Activated T-cell treated with anti-CD3 and anti-CD28 coated beads, Interleukin-2, amount 50 U/mL, for 72 hours (primary cell): ENCODE measurements around the gene TGFB1. TPM values are rescaled to one million over a fixed set of nuclear protein-coding genes. Genes with fewer than 3 reads are reported as not detected.
"Not testable (repeated sequence)": the region's sequence is repeated elsewhere in the genome, so short reads cannot be mapped to it uniquely, and the experiment has no call there.

ENCODE experiments used
- ATAC-seq, 2 donors: fragments of 150-1000 bp; cut with Tn5 transposase; replicated peaks in 1 of 2; 2 replicates each; pipeline ENCODE4 v1.10.0; 2021; ENCODE audit warnings: moderate library complexity in 2 of 2, mild to moderate bottlenecking in 1 of 2
- DNase-seq, 2 donors: peaks; one replicate each; pipeline ENCODE4 v3.0.0; 2021 to 2022; ENCODE audit warnings: mixed read lengths in 1 of 2
- H3K27ac Mint-ChIP-seq: one replicate; pipeline ENCODE4 v1.8.0; 2022; ENCODE audit warnings: mild to moderate bottlenecking, moderate library complexity, mixed read lengths
- H3K27me3 Mint-ChIP-seq: one replicate; pipeline ENCODE4 v1.8.0; 2022; ENCODE audit warnings: low read depth, mixed read lengths
- H3K36me3 Mint-ChIP-seq, 2 donors: one replicate each; pipeline ENCODE4 v1.8.0; 2022; ENCODE audit warnings: mixed read lengths in 2 of 2, mild to moderate bottlenecking in 1 of 2; ENCODE audit not compliant: insufficient read depth in 2 of 2
- H3K4me1 Mint-ChIP-seq: one replicate; pipeline ENCODE4 v1.8.0; 2022; ENCODE audit warnings: low read depth, mixed read lengths
- H3K4me3 Mint-ChIP-seq, 2 donors: one replicate each; pipeline ENCODE4 v1.8.0; 2022; ENCODE audit warnings: mild to moderate bottlenecking in 2 of 2, mixed read lengths in 2 of 2, moderate library complexity in 2 of 2
- H3K9me3 Mint-ChIP-seq, 2 donors: one replicate each; pipeline ENCODE4 v1.8.0; 2022; ENCODE audit warnings: mixed read lengths in 2 of 2
- total RNA-seq, 2 donors: library from RNA; stranded (reverse); gene quantifications; one replicate each; pipeline ENCODE4 v1.2.3, GENCODE V29; 2022

The TGFB1 gene
- total RNA-seq, 2 donors from 2014 or later, result 93.5 to 94.2 TPM

DNA sequence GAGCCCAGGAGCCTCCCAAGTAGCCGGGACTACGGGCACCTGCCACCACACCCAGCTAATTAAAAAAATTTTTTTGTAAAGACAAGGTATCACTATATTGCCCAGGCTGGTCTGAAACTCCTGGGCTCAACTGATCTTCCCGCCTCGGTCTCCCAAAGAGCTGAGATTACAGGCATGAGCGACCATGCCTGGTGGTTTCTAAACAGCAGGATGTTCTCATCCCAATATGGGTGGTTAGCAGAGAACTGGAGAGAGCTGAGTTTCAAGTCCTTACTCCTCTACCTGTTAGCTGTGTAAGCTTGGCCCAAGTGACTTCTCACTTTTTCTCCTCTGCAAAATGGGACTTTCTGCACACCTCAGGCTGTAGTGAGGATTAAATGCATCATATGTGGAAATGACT, 30.6 kb upstream of the TGFB1 start:
- H3K4me1 Mint-ChIP-seq, result no peaks in the 10 kb centered on the region
- DNase-seq, result no peak
- no peaks in the 10 kb centered on the region for H3K27me3 Mint-ChIP-seq
- H3K36me3 Mint-ChIP-seq, result peaks cover 0 to 2% of the 10 kb centered on the region in 2 donors
- H3K9me3 Mint-ChIP-seq, result no peaks in the 10 kb centered on the region
- ATAC-seq, result no peak
- H3K27ac Mint-ChIP-seq, result no peak overlapping the region
- H3K4me3 Mint-ChIP-seq, result no peak overlapping the region

DNA sequence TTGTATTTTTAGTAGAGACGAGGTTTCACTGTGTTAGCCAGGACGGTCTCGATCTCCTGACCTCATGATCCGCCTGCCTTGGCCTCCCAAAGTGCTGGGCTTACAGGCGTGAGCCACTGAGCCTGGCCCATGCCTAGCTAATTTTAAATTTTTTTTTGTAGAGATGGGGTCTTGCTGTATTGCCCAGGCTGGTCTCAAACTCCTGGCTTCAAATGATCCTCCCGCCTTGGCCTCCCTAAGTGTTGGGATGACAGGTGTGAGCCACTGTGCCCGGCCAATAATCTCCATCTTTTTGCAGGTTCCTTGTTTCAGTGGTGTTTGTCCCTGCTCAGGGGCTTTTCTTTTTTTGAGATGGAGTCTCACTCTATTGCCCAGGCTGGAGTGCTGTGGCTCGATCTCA, 27.8 kb upstream of the TGFB1 start:
- not testable (repeated sequence) for DNase-seq, ATAC-seq, H3K4me3 Mint-ChIP-seq, H3K4me1 Mint-ChIP-seq, H3K27ac Mint-ChIP-seq, H3K9me3 Mint-ChIP-seq, H3K36me3 Mint-ChIP-seq, H3K27me3 Mint-ChIP-seq

DNA sequence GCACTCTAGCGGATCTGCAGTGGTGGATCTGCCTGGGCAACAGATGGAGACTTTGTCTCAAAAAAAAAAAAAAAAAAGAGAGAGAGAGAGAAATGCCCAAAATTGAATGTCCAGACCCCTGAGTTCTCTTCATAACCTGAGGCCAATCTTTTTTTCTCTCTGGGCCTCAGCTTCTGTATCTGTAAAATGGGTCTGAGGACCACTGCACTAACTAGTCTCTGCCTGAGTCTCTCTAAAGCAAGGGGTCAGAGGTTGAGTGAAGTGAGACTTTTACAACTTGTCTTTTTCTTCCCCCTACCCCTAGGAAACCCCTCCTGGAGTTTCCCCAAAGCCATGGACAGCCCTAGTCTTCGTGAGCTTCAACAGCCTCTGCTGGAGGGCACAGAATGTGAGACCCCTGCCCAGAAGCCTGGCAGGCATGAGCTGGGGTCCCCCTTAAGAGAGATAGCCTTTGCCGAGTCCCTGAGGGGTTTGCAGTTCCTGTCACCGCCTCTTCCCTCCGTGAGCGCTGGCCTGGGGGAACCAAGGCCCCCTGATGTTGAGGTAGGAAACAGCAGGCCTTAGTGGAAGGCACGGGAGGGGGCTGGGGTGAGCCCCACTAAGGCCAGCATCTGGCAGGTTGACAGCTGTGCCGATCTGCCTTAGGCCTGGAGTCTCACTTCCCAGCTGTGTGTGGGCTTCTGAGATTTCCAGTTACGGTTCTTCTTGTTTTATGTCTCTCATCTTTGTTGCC, 24.4 kb upstream of the TGFB1 start:
- no peaks in the 10 kb centered on the region for H3K36me3 Mint-ChIP-seq
- peak; percentile 25 to 50 for ATAC-seq

DNA sequence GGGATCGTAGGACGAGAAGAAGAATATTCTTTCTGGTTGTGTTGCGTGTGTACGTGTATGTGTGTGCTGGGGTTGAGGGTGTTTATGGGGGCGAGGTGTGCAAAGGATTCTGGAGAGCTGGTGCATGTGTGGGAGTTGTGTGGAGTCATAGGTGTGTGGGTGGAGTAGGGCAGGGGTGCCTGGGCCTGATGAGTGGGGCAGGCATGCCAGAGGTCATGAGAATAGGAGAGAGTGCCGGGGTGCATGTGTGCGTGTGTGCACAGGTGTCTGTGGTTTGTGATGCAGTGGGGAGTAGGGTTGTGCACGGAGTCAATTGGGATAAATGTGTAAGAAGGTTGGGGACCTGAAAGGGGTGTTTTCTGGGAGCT, 23.3 kb upstream of the TGFB1 start:
- Mint-ChIP-seq H3K27me3 (no peaks in the 10 kb centered on the region), H3K9me3 (no peaks in the 10 kb centered on the region), H3K4me1 (peaks cover 15% of the 10 kb centered on the region), H3K4me3 (peak overlapping the region; percentile 51 to 66), H3K27ac (no peak overlapping the region), H3K36me3 (no peaks in the 10 kb centered on the region)
- ATAC-seq (peak; percentile 45 to 62), DNase-seq (peak in 1 of 2 donors; percentile 11)

More for the DNA sequence above, 24.4 kb upstream of the TGFB1 start:
- H3K27ac Mint-ChIP-seq, result no peak overlapping the region
- no peaks in the 10 kb centered on the region for H3K27me3 Mint-ChIP-seq
- no peak overlapping the region for H3K4me3 Mint-ChIP-seq
- DNase-seq, result peak in 1 of 2 donors; percentile 28
- no peaks in the 10 kb centered on the region for H3K9me3 Mint-ChIP-seq
- H3K4me1 Mint-ChIP-seq, result peaks cover 15% of the 10 kb centered on the region

DNA sequence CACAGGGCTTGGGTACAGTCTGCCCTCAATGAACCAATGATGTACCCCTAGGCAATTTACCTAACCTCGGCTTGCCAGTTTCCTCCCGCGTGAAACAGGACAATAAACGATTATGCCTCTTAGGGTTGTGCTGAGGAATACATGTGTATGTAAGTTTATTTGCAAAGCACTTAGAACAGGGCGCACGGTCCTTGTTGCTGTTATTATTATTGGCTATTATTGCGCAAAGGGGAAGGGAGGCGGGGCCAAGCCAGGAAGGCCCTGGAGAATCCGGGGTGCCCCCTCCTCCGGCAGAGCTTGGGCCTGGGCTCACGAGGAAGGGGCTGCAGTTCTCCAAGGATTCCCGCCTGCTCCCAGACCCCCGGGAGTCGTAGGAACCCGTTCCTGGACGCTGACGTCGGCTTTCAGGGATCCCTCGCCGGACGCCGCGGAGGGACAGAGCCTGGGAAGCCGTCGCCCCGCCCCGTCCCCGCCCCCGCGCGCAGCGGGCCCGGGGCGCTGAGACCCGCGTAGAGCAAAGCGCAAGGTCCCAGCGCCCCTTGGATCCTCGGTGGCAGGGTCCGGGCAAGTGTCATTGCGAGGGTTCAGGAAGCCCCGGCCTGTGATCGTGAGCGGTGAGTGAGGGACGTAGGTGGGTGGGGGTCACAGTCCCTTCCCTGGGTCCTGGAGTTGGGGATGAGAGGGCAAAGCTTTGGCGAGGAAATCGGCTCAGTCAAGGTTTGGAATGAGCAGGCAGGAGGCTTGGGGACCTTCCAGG, 22.7 kb upstream of the TGFB1 start, which contains the start of gene TMEM91:
Gene TMEM91 (plus strand): TSS at position 293 of the 757 bp plus-strand sequence. CDS start 1,777 bp downstream, outside the sequence.
- Mint-ChIP-seq H3K4me3 (peak within 1 kb of the TSS; percentile 51 to 66), H3K4me1 (peaks cover 15% of the 10 kb centered on the region), H3K27ac (no peak within 1 kb of the TSS), H3K36me3 (no peaks in the 10 kb centered on the region), H3K9me3 (no peaks in the 10 kb centered on the region), H3K27me3 (no peaks in the 10 kb centered on the region)
- ATAC-seq, result peak; percentile 54 to 70
- DNase-seq, result peak in 1 of 2 donors; percentile 19

GRCh38 chr19:41373993-41374392, 20.3 kb upstream of the TGFB1 start:
- H3K9me3 Mint-ChIP-seq, result no peaks in the 10 kb centered on the region
- ATAC-seq (no peak), DNase-seq (no peak)
- H3K27ac Mint-ChIP-seq, result no peak overlapping the region
- no peaks in the 10 kb centered on the region for H3K27me3 Mint-ChIP-seq
- H3K36me3 Mint-ChIP-seq, result no peaks in the 10 kb centered on the region
- no peak overlapping the region for H3K4me3 Mint-ChIP-seq
- H3K4me1 Mint-ChIP-seq, result peaks cover 15% of the 10 kb centered on the region

DNA sequence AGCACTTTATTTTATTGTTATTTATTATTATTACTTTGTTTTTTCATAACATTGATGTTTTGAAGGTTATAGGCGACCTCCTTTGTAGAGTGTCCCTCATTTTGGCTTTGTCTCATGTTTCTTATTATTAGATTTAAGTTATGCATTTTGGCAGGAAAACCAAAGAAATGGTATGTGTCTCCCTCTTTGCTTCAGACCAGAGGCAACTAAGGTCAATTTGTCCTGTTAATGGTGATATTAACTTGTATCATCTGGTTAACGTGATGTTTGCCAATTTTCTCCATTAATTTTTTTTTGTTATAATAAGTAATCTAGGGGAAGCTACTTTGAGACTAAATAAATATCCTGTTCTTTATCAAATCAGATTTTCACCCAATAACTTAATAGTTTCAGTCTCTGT, 18.8 kb upstream of the TGFB1 start:
- H3K4me3 Mint-ChIP-seq, result no peak overlapping the region
- ATAC-seq (no peak), DNase-seq (no peak)
- no peaks in the 10 kb centered on the region for H3K9me3 Mint-ChIP-seq
- no peaks in the 10 kb centered on the region for H3K36me3 Mint-ChIP-seq
- peaks cover 21% of the 10 kb centered on the region for H3K4me1 Mint-ChIP-seq
- no peaks in the 10 kb centered on the region for H3K27me3 Mint-ChIP-seq
- no peak overlapping the region for H3K27ac Mint-ChIP-seq

DNA sequence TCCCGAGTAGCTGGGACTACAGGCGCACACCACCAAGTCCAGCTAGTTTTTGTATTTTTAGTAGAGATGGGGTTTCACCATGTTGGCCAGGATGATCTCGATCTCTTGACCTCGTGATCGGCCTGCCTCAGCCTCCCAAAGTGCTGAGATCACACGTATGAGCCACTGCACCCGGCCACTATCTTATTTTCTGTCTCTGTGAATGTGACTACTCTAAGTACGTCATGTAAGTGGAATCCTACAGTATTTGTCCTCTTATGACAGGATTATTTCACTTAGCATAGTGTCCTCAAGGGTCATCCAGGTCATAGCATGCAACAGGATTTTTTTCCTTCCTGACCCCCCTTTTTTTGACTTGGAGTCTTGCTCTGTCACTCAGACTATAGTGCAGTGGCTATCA, 17.8 kb upstream of the TGFB1 start:
- no peaks in the 10 kb centered on the region for H3K9me3 Mint-ChIP-seq
- no peak for DNase-seq
- no peak overlapping the region for H3K27ac Mint-ChIP-seq
- H3K4me3 Mint-ChIP-seq, result no peak overlapping the region
- no peak for ATAC-seq
- peaks cover 17% of the 10 kb centered on the region for H3K4me1 Mint-ChIP-seq
- no peaks in the 10 kb centered on the region for H3K36me3 Mint-ChIP-seq
- H3K27me3 Mint-ChIP-seq, result no peaks in the 10 kb centered on the region

GRCh38 chr19:41371119-41371518, 17.4 kb upstream of the TGFB1 start:
- not testable (repeated sequence) for ATAC-seq, H3K9me3 Mint-ChIP-seq, H3K36me3 Mint-ChIP-seq, DNase-seq, H3K4me3 Mint-ChIP-seq, H3K27ac Mint-ChIP-seq, H3K27me3 Mint-ChIP-seq
- peaks cover 19% of the 10 kb centered on the region for H3K4me1 Mint-ChIP-seq

DNA sequence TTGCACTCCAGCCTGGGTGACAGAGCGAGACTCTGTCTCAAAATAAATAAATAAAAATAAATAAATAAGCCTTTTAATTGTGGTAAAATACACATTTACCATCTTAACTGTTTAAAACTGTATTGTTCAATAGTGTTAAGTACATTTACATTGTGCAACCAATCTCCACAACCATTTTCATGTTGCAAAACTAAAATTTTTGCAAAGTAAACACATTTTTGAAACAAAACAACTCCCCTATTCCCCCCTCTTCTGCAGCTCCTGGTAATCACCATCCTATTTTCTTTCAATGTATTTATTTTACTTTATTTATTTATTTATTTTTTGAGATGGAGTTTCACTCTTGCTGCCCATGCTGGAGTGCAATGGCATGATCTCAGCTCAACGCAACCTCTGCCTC, 16.0 kb upstream of the TGFB1 start:
- no peak for ATAC-seq
- no peak for DNase-seq
- H3K27me3 Mint-ChIP-seq, result no peaks in the 10 kb centered on the region
- H3K36me3 Mint-ChIP-seq, result no peaks in the 10 kb centered on the region
- H3K27ac Mint-ChIP-seq, result no peak overlapping the region
- peaks cover 16% of the 10 kb centered on the region for H3K4me1 Mint-ChIP-seq
- H3K9me3 Mint-ChIP-seq, result no peaks in the 10 kb centered on the region
- H3K4me3 Mint-ChIP-seq, result no peak overlapping the region

GRCh38 chr19:41367848-41368301, 14.2 kb upstream of the TGFB1 start:
- Mint-ChIP-seq H3K4me1 (peaks cover 23% of the 10 kb centered on the region), H3K27ac (no peak overlapping the region), H3K36me3 (peaks cover 0 to 3% of the 10 kb centered on the region in 2 donors), H3K9me3 (no peaks in the 10 kb centered on the region), H3K4me3 (no peak overlapping the region), H3K27me3 (no peaks in the 10 kb centered on the region)
- no peak for DNase-seq
- ATAC-seq, result no peak

GRCh38 chr19:41366089-41366488, 12.4 kb upstream of the TGFB1 start:
- no peak for ATAC-seq
- peak; percentile 23 to 33 for DNase-seq
- Mint-ChIP-seq H3K27ac (no peak overlapping the region), H3K36me3 (peaks cover 0 to 3% of the 10 kb centered on the region in 2 donors), H3K27me3 (no peaks in the 10 kb centered on the region), H3K4me3 (peak overlapping the region in 1 of 2 donors; percentile 24), H3K9me3 (no peaks in the 10 kb centered on the region), H3K4me1 (peaks cover 29% of the 10 kb centered on the region)

DNA sequence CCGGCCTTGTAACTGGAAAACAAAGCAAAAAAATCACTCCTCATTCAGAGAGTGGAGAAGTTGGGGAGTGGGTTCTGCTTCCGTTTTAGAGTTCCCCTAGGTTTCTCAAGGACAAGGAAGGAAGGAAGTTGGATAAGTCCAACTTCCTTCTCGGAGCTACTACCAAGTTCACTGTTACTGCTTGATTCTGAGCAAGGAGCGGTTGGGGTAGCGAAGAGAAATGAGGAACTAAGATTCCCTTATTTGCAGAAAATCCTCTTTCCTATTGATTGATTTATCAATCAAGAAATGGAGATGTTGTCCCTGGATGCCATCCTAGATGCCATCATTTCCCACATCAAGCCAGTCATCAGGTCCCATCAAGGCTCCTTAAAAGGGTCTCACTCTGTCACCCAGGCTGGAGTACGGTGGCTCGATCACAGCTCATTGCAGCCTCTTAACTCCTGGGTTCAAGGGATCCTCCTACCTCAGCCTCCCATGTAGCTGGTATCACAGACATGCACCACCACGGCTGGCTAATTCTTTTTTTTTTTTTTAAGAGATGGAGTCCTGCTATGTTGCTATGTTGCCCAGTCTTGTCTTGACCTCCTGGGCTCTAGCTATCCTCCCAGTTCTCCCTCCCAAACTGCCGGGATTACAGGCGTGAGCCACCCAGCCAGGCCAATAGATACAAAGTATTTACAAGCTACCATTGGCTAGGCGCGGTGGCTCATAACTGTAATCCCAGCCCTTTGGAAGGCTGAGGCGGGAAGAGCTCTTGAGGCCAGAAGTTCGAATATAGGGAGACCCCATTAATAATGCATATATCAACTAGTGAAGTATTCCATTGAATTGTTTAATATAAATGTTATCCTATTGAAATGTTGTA, 11.0 kb upstream of the TGFB1 start:
- Mint-ChIP-seq H3K9me3 (no peaks in the 10 kb centered on the region), H3K4me3 (peak overlapping the region; percentile 95 to 98), H3K36me3 (peaks cover 2 to 3% of the 10 kb centered on the region in 2 donors), H3K27me3 (no peaks in the 10 kb centered on the region), H3K27ac (peak overlapping the region; percentile 88), H3K4me1 (peaks cover 31% of the 10 kb centered on the region)
- ATAC-seq, result no peak
- DNase-seq, result peak in 1 of 2 donors; percentile 6
